ENCODE data around the gene PRIMA1.

PRIMA1 gene

GRCh38 chr14:93793555-93794324, 5.5 kb upstream of the PRIMA1 start:
- DNase-seq (ENCODE audit: extremely low read depth, low read depth): no peak
- TF ChIP-seq, protein P1, sequence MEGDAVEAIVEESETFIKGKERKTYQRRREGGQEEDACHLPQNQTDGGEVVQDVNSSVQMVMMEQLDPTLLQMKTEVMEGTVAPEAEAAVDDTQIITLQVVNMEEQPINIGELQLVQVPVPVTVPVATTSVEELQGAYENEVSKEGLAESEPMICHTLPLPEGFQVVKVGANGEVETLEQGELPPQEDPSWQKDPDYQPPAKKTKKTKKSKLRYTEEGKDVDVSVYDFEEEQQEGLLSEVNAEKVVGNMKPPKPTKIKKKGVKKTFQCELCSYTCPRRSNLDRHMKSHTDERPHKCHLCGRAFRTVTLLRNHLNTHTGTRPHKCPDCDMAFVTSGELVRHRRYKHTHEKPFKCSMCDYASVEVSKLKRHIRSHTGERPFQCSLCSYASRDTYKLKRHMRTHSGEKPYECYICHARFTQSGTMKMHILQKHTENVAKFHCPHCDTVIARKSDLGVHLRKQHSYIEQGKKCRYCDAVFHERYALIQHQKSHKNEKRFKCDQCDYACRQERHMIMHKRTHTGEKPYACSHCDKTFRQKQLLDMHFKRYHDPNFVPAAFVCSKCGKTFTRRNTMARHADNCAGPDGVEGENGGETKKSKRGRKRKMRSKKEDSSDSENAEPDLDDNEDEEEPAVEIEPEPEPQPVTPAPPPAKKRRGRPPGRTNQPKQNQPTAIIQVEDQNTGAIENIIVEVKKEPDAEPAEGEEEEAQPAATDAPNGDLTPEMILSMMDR (IDR thresholded peaks at IDR 0.05; ENCODE audit: low read depth, low read length): no peak

DNA sequence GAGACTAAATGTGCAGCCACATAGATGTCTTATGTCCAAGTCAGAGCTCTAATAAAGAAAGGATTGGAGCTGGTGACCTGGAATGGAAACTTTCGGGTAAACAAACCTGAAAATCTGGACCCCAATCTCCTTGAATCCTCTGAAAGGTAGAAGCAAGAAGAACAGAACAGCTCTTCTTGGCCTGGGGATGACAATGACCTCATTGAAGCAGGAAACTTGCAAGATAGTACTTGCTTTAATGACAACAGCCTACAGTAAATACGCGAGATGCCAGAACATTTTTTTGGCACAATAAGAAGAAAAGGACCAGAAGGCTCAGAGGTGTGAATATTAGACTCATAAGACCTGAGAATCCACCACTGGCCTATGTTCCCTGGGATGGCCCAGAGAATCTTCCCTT, 4.1 kb upstream of the PRIMA1 start:
- no peak for DNase-seq (ENCODE audit: extremely low read depth, low read depth)
- TF ChIP-seq, protein P1 (IDR thresholded peaks at IDR 0.05; ENCODE audit: low read depth, low read length): no peak

DNA sequence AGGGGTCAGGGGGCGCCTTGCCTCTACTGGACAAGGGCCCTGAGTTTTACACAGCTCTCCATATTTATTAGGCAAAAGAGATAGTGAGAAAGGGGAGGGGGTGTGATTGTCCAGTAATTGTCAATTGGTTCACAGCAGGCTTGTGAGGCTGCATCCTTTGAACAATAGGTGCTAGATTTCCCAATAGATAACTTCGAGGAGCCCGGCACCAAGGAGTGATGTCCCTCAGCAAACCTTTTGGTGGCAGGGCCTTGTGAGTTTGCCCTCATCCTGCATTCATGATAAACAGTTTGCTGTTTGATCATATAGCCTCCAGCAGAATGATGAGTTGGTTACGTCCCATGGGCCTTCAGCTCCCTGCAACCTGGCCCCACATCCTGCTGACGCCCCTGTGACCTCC, 2.7 kb upstream of the PRIMA1 start:
- TF ChIP-seq, protein P1 (IDR thresholded peaks at IDR 0.05; ENCODE audit: low read depth, low read length): no peak

GRCh38 chr14:93789228-93790130, 1.2 kb upstream of the PRIMA1 start:
- DNase-seq (ENCODE audit: extremely low read depth, low read depth): no peak
- TF ChIP-seq, protein P1 (IDR thresholded peaks at IDR 0.05; ENCODE audit: low read depth, low read length): no peak

More for the DNA sequence above, 2.7 kb upstream of the PRIMA1 start:
- no peak for DNase-seq (ENCODE audit: extremely low read depth, low read depth)

DNA sequence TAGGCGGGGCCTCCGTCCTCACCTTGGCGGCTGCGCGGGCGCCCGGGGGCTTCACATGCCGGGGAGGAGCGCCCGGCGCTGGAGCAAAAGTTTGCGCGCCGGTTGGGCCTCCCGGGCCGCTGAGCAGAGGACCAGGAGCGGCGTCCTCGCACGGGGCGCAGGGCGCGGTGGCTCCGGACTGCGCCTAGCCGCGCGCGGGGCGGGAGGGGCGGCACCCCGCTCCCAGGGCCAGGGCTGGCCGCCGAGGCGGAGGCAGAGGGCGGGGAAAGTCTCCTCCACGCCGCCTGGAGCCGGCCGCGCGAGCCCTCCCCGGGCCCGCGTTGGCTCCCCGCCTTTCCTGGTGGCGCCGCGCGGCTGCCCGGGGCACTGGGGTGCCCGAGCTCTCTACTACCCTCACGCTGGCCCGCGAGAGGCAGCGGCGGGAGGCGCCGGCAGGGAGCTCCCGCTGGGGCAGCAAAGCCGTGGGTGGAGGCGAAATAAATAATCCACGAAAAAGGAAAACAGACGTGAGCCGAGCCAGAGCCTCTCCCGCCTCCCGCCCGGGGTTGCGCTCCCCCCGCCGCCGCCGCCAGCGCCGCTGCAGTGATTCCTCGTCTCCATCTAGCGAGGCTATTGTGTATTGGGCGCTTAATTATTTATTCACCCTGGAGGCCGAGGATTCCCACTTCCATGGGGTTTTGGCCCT, 400 bp upstream of the PRIMA1 start:
- no peak for DNase-seq (ENCODE audit: extremely low read depth, low read depth)
- TF ChIP-seq, protein P1 (IDR thresholded peaks at IDR 0.05; ENCODE audit: low read depth, low read length): no peak

- TF ChIP-seq, protein P1 (IDR thresholded peaks at IDR 0.05; ENCODE audit: low read depth, low read length): no peak
- DNase-seq (ENCODE audit: extremely low read depth, low read depth): no peak
Measured at GRCh38 chr14:93787465-93788292, 606 bp downstream of the PRIMA1 start.
